ENCODE results near the gene NOP9.
"Not testable (repeated sequence)": the region's sequence is repeated elsewhere in the genome, so short reads cannot be mapped to it uniquely, and the experiment has no call there.

The NOP9 gene

DNA sequence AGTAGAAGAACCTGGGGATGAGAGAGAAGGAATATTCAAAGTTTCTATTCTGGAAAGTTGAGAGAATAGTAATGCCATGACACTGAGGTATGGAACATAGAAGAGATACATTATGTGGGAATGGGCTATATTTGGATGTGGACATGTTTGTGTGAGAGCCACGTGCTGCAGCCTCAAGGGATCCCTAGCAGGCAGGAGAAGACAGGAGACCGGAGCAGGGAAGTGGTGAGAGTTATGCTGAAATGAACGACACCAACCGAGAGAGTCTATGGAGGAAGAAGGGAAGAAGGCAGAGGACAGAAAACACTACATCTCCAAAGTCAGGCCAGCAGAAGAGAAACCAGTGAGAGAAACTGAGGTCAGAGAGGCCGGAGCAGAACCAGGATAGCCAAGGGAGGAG is 50.1 kb downstream of the NOP9 start:
- no peak for DNase-seq (ENCODE audit: low read depth)

DNA sequence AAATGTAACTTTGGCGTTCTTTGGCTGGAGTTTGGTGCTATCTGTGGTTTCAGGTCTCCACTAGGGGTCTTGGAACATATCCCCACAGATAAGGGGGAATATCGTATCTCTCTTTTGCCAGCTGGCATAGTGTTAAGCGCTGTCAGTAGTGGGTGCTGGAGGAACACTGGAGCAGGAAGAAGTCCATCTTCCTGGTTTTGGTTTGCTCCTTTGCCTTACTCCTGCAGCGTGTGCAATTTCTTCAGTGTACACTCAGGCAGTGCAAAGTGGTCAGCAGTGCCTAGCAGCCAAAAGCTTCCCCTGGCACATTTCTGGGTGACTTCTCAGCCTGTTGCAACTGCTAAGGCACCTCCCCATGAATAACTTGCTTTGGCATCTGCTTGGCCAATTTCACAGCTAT is 51.9 kb downstream of the NOP9 start:
- DNase-seq (ENCODE audit: low read depth), result no peak

DNA sequence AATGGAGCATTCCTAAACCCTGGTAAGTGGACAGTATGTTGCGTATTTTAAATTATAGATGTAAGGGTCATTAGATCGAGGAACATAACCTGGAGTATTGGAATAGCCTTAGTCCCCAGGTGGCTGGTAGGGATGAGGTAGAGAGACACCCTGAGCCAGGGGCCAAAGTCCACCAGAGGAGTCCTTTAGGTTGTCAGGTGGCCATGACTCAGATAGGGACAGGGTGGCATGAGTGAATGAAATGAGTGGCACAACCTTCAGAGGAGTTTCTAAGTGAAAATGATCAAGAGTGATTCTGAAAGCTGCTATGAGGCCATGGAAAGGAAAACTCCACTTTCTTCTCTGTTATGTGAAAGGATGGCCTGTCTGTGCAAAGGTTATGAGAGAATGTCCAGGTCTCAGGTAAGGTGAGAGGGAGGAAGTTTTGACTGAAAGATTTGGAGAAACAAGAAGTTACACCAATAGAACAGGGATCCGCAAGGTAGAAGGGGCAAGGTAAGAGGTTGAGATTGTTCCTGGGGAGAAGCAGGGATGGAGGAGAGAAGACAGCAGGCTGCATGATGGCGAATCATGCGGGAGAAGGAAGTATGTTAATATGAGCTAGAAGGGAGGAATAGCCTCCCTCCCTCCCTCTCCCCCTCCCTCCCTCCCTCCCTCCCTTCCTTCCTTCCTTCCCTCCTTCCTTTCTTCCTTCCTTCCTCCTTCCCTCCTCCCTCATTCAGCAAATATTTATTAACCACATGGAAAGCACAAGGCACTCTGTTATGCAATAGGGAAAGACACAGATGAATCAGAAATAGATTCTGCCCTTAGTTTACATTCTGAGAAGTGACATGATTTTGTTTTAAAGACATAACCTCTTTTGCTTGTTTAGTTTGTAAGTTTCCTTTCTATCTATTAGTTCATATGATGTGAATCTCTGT is 54.2 kb downstream of the NOP9 start:
- DNase-seq (ENCODE audit: low read depth), result peak; percentile 53

DNA sequence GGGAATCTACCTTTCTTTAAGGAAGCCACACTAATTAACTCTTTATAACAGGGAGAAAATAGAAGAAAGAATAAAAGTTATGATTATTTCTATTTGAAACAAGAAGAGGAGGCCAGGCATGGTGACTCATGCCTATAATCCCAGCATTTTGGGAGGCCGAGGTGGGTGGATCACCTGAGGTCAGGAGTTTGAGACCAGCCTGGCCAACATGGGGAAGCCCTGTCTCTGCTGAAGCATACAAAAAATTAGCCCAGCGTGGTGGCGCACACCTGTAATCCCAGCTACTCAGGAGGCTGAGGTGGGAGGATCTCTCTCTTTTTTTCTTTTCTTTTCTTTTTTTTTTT is 54.8 kb downstream of the NOP9 start:
- DNase-seq (ENCODE audit: low read depth), result not testable (repeated sequence)

DNA sequence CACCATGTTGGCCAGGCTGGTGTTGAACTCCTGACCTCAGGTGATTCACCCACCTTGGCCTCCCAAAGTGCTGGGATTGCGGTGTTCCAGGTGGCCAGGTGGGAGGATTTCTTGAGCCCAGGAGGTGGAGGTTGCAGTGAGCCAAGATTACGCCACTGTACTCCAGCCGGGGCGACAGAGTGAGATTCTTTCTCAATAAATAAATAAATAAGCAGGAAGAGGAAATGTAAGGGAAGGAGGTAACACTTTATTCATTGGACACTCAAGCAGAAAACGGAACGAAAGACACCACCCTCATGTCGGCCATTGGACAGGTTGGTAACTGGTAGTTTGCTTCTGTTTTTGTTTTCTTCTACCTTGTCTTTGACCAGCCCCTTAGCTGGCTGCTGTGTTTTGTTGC is 55.4 kb downstream of the NOP9 start:
- no peak for DNase-seq (ENCODE audit: low read depth)

DNA sequence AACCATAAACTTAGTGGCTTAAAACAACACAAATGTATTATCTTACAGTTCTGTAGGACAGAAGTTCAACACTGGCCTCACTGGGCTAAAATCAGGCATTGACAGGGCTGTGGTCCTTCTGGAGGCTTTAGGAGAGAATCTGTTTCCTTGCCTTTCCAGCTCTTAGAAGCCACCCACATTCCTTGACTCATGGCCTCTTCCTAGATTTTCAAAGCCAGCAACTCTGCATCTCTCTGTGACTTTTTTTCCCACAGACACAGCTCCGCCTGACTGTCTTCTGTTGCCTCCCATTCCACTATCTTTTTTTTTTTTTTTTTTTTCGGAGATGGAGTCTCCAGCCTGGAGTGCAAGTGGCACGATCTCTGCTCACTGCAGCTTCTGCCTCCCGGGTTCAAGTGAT is 56.6 kb downstream of the NOP9 start:
- no peak for DNase-seq (ENCODE audit: low read depth)
